UCSD-AML1 (cell line): ENCODE measurements around the gene ZNF740.

Source experiments
- DNase-seq: peaks from one replicate; lab custom pipeline; 2025; ENCODE audit not compliant: unreplicated experiment; lab: John Stamatoyannopoulos, UW

The ZNF740 gene

GRCh38 chr12:53224897-53225634, 44.5 kb downstream of the ZNF740 start:
- DNase-seq = no peak

GRCh38 chr12:53225635-53226424, 45.3 kb downstream of the ZNF740 start:
- DNase-seq = no peak

GRCh38 chr12:53226815-53227214, 46.3 kb downstream of the ZNF740 start:
- DNase-seq = no peak

DNA sequence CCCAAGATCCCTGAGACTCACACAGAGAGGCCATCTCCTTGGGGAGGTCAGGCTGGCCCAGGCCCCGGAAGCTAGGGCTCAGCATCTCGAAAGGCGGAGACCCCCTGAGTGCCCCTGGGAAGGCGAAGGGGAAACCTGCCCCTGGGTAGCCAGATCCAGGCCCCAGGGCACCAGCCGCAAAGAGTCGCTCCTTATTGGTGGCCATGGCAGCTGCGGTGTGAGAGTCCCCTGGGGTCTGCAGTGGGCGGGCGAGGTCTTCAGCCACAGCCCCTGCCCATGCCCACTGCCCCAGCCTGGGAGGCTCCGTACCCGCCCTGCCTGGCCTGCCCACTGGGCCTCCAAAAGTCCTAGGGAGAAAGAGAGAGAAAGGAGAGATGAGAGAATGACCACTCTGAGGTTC, 46.8 kb downstream of the ZNF740 start:
- no peak for DNase-seq

DNA sequence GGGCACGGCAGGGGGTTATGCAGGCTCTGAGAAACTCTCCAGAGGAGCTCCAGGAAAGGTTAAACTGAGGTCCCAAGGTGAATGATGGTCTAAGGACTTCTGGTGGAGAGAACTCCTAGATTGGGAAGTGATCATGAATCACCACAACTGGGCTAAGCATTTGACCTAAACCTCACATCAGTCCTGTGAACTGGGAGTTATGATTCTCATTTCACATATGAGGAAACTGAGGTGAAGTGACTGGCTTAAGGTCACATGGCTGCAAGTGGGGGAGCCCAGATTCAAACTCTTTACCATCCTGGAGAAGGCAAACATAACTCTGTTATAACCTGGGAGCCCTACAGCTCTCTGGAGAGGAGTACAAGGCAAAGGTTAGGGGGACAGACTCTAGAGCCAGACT, 47.3 kb downstream of the ZNF740 start:
- DNase-seq = no peak

- no peak for DNase-seq
Observed at GRCh38 chr12:53229454-53229853, 48.9 kb downstream of the ZNF740 start.

DNA sequence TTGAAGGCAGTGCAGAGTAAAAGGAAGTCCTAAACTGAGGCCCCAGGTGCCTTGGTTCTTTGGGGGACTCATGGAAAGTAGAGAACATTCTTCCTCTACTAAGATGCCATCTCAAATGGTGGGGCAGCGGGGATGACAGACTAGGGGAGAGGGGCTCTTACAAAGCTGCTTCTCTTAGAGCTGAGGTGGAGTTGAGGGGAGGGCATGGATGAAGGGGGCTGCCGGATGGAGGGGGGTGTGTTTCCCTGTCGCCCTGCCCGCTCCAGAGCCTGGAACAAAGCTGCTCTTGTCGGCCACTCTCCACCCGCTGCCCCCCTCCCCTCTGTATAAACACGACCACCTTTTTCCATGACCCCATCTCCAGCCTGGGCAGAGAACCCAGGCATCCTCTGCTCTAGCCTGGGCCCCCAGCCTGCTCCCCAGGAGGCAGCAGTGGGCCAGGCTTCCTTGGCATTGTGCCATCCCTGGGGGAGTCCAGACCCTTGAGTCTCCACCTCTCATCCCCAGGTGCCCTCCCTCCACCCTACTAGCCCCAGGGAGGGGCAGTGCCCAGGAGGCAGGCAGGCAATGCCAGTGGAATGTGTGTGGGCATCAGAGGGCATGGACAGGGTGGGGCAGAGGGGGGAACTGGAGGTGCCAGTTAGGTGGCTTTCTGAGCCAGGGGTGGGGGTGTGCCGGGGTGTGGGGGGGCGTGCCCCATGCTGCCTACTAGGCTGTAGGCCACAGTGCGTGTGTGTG, 49.8 kb downstream of the ZNF740 start:
- no peak for DNase-seq

DNA sequence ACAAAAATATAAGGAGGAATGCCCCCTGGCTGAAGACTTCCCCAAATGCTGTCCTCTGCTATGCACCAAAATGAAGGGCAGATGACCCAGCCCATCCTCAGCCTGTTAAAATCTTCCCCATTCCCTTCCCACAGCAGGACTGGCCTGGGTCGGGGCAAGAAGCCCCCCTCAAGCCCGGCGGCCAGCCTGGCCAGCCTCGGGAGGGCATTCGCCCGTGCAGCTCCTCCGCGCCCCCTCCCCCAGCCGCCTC, 51.1 kb downstream of the ZNF740 start:
- DNase-seq = no peak

DNA sequence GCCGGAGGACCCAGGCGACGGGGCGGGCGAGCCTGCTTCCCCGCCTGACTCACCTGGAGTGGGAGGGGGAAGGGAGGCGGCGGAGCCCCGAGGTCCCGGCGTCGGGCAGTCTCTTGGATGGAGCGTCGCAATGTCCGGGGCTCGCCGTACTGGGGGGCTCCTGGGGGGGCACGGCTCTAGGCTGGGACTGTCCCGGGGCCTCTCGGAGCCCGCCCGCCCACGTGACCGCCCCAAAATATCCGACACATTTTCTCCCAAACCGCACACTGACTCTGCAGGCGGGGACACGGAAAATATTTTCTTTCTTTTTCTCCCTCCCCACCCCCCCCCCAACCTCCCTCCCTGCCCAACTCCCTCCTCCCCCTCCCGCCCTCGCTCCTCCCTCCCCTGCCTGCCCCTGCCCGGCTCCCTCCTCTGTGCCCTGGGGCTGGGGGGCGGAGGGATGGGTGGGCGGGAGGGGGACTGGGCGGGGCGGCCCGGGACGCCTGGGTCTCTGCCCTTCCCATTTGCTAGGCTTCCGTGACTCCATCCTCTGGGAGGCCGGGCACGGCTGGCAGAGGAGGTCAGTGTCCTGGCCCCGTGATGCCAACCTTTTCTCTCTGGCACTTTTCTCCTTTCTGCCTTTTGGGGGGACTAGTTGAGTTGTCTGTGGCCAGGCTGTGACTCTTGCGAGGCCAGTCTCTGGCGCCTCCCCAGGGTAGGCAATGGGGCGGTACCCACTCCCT, 51.6 kb downstream of the ZNF740 start, which contains the start of gene RARG:
RARG (minus strand) TSS at position 289 of the 725 bp plus-strand sequence. CDS start 4,664 bp downstream, outside the sequence.
- no peak for DNase-seq

GRCh38 chr12:53232646-53233461, 52.3 kb downstream of the ZNF740 start:
- DNase-seq = no peak

DNA sequence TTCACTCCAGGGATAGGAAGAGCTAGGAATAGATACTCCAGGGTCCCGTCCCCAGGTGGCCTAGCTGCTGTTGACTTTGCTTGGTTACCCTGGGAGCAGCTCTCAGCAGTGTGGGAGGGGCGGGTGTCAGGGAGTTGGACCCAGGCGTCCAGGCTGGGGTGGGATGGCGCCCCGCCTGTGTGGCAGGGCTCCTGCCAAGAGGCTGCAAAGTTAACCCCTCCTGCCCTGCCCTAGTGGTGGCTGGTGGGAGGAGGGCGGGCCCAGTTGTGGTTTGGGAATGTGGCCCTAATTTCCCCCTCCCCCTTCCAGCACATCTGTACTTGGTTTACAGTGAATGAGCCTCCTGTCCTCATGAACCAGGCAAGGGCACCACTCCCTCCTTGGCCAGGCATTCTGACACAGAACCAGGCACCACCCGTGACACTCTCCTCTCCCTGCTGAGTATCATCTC, 53.2 kb downstream of the ZNF740 start:
- DNase-seq = no peak

GRCh38 chr12:53234271-53234914, 53.9 kb downstream of the ZNF740 start:
- no peak for DNase-seq

DNA sequence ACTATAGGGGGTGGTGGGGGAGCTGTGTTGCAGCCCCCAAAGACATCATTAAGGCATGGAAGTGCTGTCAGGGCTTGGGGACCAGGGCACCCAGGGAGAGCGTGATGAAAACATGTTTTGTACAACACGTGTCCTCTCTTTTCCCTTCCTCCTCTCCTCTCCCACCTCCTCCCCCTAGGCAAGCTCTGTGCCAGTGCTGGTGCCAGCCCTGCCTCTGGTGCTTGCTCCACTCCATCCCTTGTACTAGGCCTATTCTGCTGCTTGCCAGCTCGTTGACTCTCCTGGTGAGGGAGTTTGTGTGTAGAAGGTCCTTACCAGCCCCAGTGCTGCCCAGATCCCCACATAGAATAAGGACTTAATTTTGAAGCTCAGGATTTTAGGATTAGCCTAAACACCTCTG, 54.6 kb downstream of the ZNF740 start:
- no peak for DNase-seq

DNA sequence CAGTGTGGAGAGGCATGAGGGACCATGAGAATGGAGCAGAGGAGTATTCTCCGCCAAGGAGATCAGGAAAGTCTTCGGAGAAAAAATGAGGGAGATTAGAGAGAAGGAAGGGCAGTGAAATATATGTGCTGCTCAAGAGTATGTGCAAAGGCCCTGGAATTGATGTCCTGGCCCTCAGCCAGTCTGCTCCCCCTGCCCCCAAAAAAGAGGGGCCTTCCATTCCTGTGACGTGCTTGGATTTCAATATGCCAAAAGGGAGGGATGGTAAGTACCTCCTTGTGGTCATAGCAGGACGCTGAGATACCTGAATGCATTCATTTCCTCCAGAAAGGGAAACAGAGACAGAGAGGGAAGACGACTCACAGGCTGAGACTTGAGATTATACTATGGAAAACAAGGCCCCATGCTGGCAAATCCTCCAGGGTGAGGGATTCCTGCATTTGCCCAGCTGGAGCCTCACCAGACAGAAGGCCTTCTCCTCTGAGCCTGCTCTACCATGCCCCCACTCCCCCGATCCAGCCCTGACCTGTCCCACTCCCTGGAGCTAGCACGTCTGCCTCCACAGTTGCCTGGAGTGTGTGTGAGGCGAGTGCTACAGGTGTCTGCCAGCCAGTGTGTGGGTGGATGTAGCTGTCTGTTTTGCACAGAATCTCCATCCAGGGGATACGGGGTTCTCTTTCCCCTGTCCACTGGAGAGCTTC, 55.4 kb downstream of the ZNF740 start:
- no peak for DNase-seq

DNA sequence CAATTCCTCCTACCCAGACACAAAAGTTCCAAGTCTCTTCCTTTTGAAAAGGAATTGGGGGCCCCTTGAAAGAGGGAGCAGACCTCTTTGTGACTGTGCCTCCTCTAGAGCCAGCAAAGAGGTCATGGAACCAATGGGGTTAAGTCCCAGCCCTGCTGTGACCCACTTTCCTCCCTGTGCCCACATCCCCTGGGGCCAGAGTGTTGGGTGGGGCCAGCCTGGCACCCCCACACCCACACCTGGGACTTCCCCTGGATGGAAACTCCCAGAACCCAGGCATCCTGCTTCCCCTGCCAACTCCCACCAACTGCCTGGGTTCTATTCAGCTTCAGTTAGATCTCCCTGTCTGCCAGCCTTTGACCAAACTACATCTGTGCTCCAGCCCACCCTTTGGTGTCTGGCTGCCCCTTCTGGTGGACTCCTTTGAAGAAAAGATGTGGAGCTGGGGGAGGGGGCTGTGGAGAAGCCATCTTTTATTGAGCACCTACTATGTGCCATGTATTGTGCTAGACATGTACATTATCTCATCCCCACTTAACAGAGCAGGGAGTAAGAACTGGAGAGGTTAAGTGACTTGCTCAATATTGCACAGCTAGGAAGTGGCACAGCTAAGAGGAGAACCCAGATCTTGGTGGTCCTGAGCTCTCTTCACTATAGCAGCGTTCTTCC, 56.1 kb downstream of the ZNF740 start:
- DNase-seq = no peak

DNA sequence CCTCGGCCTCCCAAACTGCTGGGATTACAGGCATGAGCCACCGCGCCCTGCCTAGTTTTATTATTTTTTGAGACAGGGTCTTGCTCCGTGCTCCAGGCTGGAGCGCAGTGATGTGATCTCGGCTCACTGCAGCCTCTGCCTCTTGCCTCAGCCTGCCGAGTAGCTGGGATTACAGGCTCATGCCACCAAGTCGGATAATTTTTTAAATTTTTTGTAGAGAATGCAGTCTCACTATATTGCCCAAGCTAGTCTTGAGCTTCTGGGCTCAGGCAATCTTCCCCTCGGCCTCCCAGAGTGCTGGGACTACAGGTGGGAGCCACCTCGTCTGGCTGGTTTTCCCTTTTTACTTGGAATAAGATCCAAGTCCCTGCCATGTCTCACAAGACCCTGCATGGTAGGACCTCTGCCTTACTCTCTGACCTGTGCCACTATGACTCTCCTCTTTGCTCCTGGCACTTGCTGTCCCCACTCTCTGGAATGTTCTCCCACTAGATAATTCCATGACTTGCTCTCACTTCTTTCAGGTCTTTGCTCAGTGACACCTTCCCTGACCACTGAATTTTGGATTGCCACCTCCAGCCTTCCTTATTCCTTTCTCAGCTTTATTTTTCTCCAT, 59.2 kb downstream of the ZNF740 start:
- DNase-seq = no peak

DNA sequence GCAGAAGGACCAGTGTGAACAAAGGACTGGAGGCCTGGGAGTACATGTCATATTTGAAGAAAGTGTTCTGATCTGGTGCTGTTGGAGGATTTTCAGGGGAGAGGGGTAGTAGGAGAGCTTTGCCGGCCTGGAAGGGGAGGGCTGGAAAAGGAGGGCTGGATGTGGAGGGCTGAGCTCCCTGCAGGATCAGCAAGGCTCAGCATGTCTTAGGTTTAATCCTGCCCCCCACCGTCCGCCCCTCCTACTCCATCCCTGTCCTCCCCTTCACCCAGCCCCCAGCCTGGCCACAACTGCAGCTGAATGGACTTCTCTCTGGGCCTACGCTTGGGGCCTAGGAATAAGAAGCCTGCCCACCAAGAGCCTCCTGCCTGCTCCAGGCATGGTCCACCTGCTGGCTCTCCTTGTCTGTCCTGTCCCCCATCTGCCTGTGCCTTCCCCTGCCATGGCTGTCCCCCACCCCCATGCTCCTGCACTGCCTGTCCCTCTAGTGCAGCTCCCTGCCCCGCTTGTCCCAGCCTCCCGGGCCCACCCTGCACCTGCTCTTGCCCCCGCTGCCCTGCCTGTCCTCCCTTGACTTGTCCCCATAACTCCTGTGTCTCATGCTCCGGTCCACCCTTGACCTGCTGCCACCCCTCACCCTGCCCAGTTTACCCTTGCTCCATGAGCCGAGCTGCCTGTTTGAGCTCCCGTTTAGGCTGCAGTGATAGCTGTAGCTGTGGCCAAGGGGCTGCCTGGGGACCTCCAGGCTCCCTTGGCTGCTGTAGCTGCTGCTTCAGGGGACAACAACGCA, 61.3 kb downstream of the ZNF740 start:
- DNase-seq = no peak

- DNase-seq = no peak
Observed at GRCh38 chr12:53244337-53244736, 63.8 kb downstream of the ZNF740 start.
